GM10847 (cell line): ENCODE data around the gene GID4.

Experiments
- POLR2A ChIP-seq: IDR thresholded peaks from 2 replicates; pipeline ENCODE4 v1.6.1; 2011; ENCODE audit not compliant: insufficient read length; ENCODE audit errors: extremely low read depth

GID4 gene

DNA sequence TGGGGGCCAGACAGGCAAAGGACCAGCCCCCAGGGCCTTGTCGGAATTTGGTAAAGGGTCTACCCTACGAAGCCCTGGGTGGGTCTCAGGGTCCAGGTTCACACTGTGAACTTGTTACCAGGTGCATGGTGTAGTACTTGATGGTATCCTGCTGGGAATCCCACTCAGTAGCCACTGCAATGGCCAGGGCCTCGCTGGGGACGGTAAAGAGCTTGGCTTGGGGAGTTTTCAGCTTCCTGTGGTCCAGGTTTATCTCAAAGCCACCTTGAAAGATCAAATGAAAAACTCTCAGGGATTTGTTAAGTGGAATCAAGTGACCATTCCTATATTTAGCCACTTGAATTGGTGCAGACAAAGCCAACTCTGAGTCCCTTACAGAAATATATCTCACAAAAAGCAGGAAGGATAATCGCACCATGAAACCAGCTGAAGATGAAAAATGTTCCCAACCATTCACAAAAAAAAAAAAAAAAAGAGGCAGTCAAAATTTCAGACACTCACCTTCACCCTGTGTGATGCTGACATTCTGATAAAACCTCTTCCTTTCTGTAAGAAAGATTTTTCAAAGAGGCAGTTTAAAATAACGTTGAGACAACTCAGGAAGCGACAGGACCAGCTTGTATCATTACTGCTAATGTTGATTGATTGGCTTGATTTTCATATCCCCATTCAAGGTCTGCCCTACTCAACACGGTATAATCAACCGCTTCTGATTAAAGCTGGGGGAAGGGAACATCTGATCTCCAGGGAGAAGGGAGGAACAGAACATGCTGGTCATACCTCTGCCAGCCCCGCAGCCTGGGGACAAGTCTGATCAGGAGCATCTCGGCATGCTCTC lies 10.9 kb upstream of the GID4 start:
- TF ChIP-seq POLR2A, result no peak

DNA sequence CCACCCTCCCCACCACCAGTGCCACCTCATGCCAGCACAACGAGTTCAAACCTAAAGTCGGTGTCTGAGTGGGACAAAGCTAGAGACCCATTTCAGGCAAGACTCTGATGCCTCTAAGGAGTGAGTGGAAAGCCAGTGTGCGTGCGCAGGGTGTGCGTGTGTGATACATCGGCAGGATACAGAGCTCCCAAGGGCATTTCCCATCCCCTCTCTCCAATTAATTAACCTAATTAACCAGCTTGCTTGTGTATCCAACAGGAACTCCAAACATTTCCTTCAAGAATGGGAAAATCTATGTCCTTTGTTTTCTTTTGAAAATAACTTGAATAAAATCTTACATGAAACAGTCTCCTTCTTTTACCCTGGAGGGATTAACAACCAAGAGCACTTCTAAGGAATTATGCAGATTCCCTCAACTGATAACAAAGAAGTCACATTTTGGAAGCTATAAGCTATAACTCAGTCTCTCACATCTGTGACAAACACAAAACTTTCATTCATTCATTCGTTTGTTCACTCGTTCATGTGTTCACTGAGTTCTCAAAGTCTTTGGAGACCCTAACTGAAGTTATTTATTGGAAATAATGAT lies 10.2 kb upstream of the GID4 start:
- no peak for TF ChIP-seq POLR2A

DNA sequence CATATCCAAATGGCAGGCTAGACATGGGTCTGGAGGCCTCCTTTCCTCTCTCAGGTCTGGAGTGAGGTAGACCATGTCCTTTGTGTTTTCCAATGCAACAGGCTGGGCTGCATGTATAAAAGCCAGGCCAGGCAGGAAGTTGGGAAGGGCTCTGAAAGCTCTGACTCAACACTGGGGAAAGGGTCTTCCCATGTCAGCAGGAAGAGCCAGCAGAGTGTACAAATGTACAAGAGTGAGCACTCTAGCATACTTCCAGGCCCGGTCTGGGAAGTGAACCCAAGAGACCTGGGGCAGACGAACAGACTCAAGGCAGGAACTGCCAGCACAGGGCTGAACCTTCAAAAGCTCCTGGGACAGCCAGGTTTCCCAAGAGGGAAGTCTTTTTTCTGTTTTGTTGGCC lies 7.3 kb upstream of the GID4 start:
- TF ChIP-seq POLR2A, result no peak

DNA sequence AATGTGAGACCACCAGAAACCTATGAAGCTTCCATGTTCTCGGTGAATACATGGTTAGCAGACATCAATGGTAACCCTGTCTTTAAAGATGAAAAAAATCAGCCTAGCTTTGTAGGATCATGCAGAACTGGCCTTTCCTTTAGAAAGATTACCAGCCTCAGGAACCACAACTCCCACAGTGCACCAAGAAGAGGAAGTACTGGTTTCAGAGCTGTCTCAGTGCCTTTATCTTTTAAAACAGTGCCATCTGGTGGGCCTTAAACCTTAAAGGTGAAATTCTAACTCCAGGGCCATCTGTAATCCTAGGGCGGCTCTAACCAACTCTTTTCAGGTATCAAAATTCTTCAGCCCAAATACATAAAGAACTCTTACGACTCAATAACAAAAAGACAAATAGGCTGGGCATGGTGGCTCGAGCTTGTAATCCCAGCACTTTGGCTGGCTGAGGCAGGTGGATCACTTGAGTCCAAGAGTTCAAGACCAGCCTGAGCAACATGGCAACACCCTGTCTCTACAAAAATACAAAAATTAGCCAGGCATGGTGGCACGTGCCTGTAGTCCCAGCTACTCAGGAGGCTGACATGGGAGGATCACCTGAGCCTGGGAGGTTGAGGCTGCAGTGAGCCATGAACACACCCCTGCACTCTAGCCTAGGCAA lies 5.6 kb upstream of the GID4 start:
- no peak for TF ChIP-seq POLR2A

DNA sequence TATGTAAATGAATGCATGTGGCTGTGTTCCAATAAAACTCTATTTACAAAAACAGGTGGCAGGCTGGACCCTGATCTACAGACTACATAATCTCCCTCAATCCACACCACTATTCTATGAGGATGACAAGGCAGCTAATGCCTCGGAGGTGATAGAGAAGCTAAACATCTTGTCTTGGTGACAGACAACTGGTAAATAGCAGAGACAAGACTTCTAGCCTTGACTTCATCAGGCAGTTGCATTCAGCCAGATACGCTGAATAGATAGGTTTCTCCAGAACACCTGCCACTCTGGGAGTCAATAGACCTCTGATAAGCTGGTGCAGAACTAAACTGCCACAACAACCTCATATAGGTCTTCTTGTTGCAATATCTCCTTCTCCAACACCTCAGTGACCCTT lies 3.5 kb upstream of the GID4 start:
- TF ChIP-seq POLR2A, result no peak

DNA sequence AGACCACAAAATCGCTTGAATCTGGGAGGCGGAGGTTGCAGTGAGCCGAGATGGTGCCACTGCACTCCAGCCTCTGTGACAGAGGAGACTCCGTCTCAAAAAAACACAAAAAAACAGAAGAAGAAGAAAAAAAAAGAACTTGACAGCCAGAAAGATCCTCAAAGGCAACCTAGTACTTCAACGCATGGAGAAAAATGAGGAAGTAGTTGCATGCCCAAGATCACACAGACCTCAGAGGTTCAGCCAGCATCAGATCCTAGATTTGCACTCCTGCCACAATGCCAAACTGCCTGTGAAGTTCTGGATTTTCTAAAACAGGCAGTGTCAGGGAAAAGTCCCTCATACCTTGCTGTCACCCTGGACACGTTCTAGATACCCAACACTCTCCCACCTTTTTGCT lies 1.7 kb upstream of the GID4 start:
- TF ChIP-seq POLR2A, result no peak

DNA sequence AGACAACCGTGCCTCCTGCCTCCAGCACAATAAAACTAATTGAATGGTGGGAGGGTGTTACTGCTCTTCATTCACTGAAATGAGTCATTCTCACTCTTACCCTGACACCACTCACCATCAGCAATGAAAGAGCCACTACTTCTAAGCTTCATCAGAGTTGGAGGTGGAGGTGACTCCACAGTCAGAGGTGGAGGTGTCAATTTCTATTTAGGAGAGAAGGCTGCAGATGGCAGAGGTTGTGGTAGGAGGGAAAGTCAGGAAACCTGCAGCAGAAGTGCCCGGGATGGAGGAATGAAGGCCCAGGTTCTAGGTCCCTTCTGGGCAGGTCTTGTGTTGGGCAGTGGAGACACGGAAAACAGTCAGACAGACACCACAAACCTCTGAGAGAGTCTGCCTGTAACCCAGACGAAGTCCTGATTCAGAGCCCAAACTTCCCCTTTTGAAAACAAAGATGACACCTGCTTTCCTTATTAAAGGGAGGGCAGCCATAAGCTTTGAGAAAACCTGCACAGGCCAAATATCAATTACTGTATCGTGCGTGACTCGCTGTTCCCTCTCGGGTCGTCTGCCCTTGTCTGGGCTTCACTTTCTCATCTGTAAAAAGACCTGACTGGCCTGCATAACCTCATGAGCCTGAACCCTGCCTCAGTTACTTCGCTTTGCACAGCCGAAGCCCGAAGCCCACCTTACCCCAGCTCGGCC lies 908 bp upstream of the GID4 start:
- no peak for TF ChIP-seq POLR2A

DNA sequence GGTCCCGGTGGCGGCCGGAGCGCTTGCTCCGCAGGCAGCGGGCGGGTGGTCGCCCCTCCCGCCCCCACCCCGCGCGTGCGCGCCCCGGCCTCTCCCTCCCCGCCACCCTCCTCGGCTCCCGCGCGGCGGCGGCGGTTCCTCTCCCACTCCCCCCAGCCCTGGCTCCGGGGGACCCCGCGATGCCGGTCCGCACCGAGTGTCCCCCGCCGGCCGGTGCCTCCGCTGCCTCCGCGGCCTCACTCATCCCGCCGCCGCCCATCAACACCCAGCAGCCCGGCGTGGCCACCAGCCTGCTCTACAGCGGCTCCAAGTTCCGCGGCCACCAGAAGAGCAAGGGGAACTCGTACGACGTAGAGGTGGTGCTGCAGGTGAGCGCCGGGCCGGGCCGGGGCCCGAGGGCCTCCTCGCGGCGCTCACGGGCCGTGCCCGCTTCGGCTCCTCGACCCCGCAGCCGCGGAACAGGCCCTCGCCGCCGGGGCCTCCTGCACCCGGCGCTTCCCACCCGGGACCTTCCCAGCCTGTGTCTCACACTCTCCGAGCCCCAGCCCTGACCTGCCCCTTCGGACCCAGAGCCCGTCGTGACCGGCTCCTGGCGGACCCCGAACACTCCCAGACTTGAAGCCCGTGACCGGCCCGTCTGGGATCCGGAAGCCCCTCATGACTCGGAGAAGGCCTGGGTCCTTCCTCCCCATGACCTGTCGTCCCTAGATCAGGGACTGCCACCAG lies 490 bp downstream of the GID4 start:
- TF ChIP-seq POLR2A, result no peak

DNA sequence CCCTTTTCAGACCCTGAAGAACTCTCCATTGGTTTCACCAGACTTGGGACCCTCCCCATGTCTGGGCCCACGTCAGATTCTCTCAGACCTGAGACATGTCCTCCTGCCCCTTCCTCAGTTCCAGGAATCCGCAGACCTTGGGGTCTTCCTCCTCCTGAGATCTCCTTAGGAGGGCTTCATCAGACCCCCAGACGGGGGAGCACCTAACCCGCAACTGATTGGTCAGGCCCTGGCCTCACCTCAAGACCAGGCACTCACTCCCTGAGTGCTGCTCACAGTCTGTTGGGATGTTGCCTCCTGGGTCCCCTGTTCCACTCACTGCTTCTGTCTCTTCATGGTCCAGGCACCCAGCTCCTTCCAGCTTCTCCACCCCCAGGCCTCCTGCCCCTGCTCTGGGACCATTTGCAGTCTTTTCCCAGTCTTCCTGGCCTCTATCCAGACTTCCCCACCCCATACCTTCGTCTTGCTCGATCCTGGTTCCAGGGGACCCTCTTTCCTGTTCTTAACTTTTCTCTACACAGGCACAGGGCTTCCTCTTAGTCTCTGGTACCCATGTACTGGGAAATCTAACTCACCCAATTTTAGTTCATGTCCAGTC lies 1.2 kb downstream of the GID4 start:
- TF ChIP-seq POLR2A, result no peak

DNA sequence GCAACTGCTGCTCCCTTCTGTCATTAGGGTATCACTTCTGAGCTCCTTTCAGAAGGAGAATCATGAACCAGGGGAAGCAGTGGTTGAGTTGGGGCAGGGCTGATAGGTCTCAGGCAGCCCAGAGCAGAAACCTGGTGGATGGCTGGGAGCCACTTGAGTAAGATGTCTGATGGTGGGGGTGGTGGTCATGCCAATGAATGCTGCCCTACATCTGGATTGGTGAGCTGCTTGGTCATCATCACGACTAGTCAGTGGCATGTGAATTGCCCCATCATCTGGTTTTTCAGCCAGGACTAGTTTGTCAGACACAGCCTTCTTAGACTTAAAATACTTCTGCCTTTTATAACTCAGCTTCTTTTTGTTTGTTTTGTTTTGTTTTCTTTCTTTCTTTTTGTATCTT lies 2.6 kb downstream of the GID4 start:
- TF ChIP-seq POLR2A, result no peak

DNA sequence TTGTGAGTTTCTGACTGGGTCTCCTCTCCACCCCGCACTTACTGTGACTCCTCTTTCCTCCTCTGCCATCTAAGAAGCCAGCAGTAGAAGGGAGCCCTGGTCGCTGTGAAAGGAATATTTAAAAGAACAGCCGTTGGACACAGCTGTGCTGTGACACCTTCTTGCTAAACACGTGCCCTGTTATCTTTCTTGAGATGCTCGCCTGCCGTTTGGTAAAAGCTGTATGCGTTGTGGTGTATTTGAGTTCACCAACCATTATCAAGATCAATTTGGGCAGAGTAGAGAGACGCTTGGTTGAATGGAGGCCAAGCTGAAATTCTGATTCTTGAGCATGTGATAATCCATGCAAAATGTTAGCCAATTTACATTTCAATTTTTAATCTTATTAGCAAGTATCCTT lies 3.8 kb downstream of the GID4 start:
- no peak for TF ChIP-seq POLR2A

DNA sequence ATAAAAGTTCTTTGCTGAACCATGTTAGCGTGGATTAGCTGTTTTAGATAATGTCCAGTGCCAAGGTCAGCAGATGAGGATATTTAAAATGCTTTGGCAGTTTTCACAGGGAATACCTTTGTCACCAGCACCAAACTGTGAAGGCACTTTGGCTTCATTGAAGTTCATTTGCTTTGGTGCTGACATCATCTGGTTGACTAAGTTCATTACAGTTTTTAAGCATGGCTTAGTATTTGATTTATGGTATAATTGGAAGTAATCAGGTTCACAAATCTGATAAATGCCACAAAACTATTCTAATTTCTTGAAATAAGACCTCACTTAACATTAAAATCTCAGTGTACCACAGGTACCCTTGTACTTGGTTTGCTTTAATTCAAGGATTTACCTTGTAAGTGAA lies 4.3 kb downstream of the GID4 start:
- no peak for TF ChIP-seq POLR2A

DNA sequence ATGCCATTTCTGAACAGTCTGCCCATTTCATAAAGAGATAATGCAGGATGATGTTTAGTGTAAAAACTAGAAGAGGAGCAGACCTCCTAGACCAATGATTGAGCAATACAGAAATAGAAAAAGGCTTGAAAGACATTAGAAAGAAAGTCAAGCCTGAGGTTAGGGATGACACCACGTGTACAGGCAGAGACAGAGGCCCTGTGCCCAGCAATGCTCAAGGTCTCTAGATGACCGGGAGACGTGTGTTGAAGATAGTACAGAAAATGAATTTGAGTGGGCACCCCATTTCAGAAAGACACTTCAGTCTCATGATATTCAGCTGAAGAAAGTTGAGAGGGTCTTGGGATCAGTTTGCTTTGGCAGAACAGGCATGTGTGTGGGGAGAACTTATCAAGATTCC lies 5.4 kb downstream of the GID4 start:
- TF ChIP-seq POLR2A, result no peak

DNA sequence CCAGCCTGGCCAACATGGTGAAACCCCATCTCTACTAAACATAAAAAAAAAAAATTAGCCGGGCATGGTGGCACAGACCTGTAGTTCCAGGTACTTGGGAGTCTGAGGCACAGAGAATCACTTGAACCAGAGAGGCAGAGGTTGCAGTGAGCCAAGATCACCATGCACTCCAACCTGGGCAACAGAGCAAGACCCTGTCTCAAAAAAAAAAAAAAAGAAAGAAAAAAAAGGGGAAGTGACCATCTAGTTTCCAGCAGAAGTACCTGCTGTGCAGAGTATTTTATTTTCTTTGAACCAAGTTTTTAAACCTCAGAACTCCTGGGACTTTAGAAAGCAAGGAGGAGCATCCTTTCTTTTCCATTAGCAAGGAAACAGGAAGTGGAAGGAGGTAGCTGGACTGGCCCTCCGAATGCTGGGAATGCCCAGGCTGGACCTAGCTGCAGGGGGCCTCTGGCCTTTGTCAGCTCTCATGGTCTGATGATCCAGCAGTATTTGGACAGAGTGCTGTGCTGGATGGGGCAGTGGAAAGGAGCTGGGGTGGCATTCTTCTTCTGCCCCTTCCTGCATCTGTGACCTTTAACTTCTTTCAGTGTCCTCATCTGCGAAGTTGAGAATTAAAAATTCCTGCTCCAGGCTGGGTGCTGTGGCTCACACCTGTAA lies 6.6 kb downstream of the GID4 start:
- no peak for TF ChIP-seq POLR2A

DNA sequence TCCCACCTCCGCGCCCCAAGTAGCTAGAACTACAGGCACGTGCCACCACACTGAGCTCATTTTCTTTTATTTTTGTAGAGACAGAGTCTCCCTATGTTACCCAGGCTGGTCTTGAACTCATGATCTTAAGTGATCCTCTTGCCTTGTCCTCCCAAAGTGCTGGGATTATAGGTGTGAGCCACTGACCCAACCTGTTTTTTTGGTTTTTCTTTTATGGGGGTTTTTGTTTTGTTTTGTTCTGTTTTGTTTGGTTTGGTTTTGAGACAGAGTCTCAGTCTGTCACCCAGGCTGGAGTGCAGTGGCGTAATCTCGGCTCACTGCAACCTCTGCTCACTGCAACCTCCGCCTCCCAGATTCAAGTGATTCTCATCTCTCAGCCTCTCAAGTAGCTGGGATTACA lies 16.4 kb downstream of the GID4 start:
- no peak for TF ChIP-seq POLR2A

DNA sequence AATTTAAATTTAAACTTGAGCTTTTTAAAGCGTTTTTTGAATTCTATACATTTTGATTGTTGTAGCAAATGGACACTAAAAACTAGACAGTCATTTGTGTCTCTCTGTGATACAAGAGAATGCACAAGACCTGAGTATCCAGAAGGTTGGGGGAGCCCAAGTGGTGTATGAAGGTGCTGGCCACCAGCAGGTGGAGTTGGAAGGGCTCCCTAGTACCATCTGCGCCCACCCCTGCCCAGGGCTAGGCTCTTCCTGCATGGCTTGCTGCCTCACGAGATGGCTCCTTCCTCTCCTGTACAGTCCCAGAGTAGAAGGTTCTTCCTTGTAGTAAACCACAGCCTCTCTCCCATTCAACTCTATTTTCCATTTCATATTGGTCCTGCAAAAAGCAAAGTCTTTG lies 17.0 kb downstream of the GID4 start:
- TF ChIP-seq POLR2A, result no peak
